Stimulated activated CD4-positive, alpha-beta T cell treated with anti-CD3 and anti-CD28 coated beads, Interleukin-1b, Interleukin-23, amount 100 ng/mL, for 24 hours (primary cell): ENCODE data around the gene SLC13A2.
"Not testable (repeated sequence)": the region's sequence is repeated elsewhere in the genome, so short reads cannot be mapped to it uniquely, and the experiment has no call there.

Experiments
- DNase-seq, 4 experiments: peaks; one replicate each; pipeline ENCODE4 v3.0.0-alpha.2; 2020; ENCODE audit warnings: low read depth in 4 of 4, low spot score in 1 of 4

Gene SLC13A2, protein sequence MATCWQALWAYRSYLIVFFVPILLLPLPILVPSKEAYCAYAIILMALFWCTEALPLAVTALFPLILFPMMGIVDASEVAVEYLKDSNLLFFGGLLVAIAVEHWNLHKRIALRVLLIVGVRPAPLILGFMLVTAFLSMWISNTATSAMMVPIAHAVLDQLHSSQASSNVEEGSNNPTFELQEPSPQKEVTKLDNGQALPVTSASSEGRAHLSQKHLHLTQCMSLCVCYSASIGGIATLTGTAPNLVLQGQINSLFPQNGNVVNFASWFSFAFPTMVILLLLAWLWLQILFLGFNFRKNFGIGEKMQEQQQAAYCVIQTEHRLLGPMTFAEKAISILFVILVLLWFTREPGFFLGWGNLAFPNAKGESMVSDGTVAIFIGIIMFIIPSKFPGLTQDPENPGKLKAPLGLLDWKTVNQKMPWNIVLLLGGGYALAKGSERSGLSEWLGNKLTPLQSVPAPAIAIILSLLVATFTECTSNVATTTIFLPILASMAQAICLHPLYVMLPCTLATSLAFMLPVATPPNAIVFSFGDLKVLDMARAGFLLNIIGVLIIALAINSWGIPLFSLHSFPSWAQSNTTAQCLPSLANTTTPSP

DNA sequence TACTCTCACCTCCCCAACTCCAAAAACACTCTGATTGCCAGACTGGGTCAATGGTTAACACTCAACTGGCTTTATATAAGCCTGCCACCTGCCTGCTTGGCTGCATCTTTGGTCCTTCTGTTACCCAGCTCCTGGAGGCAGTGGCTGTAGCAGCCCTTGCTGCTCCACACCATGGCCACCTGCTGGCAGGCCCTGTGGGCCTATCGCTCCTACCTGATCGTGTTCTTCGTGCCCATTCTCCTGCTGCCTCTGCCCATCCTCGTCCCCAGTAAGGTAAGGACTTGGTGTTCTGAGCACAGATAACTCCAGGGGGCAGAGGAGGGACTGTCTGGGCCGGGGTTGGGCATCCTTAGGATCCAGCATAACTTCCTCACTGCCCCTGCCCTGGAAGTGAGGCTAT, at the start of gene SLC13A2:
Gene SLC13A2, plus strand, starts transcription at position 103 of the 400 bp plus-strand sequence. Its CDS starts 69 bp downstream, at position 172.
- no peak for DNase-seq

DNA sequence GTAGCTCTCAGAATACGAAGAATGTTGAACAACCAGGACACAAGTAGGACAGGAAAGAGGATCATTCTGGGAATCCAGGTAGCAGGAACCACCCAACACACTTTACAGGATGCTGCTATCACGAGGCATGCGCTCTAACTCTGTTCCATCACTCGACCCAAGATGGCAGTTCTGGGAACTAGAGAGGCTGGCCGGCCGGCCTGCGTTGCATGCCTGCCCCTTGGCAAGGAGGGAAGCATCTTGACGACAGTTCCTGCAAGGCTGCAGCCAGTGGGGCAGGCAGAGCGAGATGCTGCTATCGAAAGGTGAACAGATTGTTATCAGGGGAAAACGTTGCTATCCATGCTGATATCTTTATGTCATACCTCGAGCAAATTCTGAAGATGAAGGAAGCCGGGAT, 48.2 kb upstream of the SLC13A2 start:
- no peak for DNase-seq

DNA sequence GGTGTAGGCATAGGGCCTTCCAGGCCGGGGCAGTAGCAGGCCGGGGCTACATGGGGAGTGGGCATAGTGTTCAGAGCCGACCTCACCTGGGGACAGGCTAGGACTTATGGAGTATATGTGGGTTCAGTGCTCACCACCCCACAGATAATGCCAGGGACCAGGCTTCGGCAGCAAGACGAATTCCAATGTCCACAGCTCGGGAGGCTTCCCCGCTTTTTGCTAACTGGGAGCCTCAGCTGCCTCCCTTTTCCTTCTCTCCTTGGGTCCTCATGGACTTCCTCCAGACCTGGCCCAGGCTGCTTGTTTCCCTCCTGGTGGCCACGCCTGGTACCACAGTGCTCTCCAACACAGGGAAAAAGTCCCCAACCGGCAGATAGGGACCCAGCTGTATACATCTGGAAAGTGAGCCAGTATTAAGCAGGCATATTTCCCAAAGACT, 47.3 kb upstream of the SLC13A2 start:
- DNase-seq: no peak

DNA sequence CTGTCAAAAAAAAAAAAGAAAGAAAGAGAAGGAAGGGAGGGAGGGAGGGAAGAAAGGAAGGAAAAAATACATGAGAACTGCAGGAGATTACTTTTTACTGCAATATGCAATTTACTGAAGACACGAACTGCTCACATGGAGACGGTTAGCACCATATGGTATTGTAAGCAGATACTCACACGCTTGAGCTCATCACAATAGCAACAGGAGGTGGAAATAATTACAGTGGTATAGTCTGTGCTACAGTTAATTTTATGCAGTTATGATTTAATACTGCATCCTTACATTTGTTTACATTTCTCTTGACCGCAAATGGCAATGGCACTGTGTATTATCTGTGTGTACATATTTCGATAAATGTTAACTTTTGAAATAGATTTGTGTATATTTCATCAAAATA, 46.1 kb upstream of the SLC13A2 start:
- no peak for DNase-seq

DNA sequence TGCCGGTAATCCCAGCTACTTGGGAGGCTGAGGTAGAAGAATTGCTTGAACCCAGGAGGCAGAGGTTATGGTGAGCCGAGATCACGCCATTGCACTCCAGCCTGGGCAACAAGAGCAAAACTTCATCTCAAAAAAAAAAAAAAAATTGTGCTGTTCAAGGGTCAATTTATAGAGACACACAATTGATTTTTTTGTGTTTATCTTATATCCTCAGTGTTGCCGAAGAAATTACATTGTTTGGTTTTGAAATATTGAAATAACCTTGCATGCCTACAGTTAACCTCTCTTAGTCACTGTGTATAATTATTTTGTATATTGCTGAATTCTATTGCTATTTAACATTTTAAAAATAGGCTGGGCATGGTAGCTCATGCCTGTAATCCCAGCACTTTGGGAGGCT, 45.5 kb upstream of the SLC13A2 start:
- DNase-seq: not testable (repeated sequence)

DNA sequence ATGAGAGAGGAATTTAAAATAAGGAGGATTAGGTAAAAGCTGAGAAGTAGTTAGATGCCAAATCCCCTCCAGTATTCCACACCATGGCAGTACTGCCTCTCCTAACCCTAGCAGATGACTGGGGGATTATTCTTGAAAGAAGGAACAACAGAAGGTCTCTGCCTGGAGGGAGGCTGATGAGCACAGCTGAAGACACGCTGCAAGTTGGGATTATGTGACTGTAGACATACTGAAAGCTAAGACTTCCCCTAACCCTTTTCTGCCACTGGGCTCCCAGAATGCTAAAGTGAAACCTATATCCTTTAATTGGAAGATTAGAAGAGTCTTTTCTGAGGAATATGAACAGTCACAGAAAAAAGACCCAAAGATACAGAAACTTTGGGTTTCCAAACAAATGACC, 39.7 kb upstream of the SLC13A2 start:
- DNase-seq: no peak

DNA sequence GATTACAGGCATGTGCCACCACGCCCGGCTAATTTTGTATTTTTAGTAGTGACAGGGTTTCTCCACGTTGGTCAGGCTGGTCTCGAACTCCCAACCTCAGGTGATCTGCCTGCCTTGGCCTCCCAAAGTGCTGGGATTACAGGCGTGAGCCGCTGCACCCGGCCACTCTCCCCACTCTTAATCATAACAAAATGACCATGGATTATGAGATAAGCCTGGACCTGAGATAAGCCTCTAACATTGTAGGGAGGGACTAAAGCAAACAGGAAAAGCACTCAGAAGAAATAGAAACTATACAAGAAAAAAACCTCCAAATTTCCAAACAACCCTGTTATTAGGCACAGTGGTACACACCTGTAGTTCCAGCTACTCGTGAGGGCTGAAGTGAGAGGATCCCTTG, 39.1 kb upstream of the SLC13A2 start:
- DNase-seq: not testable (repeated sequence)

DNA sequence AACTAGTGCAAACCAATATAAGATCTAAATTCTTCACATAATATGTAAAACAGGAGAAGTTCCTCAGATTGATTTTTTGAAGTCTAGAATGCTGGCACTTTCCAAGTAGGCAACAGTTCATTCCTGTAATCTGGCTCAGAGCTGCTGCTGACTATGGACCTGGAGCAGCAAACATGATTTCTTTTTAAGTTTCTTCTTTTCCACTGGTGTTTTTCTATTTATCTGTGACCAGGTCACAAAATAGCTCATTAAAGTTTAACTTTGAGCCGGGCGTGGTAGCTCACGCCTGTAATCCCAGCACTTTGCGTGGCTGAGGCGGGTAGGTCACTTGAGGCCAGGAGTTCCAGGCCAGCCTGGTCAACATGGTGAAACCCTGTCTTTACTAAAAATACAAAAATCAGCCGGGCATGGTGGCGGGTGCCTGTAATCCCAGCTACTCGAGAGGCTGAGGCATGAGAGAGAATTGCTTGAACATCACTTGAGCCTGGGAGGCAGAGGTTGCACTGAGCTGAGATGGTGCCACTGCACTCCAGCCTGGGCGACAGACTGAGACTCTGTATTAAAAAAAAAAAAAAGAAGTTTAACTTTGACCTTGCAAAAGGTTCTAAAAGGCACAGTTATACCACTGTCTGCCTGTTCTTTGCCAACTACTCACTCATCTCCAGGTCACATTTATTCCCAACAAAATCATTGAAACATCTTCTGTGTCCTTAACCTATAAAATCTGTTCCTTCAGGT, 29.4 kb upstream of the SLC13A2 start:
- DNase-seq: no peak

DNA sequence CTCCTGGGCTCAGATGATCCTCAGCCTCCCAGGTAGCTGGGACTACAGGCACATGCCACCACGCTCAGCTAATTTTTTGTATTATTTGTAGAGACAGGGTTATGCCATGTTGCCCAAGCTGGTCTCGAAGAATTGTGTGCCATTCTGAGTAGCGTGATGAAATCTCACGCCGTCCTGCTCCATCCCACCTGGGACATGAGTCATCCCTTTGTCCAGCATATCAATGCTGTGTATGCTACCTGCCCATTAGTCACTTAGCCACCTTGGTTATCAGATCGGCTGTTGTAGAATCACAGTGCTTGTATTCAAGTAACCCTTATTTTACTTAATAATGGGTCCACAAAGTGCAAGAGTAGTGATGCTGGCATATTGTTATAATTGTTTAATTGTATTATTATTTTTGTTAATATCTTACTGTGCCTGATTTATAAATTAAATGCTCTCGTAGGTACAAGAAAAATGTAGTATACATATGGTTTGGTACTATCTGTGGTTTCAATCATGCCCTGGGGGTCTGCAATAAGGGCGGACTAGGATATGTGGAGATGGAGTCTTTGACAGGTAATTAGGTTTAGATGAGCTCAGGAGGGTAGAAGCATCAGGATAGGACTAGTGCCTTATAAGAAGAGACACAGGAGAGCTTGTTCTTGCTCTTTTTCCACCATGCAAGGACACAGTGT, 26.6 kb upstream of the SLC13A2 start:
- no peak for DNase-seq

DNA sequence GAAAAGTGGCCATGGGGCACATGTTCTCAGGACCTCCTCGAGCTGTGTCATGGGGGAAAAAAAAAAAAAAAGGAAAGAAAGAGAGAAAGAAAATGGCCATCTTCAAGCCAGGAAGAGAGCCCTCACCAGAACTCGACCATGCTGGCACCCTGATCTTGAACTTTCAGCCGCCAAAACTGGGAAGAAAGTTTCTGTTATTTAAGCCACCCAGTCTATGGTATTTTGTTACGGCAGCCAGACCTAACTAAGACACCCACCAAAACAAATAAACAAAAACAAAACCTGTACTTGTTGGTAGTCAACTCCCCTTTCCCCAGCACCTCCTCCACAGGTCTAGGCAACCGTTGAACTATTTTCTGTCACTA, 26.1 kb upstream of the SLC13A2 start:
- no peak for DNase-seq

DNA sequence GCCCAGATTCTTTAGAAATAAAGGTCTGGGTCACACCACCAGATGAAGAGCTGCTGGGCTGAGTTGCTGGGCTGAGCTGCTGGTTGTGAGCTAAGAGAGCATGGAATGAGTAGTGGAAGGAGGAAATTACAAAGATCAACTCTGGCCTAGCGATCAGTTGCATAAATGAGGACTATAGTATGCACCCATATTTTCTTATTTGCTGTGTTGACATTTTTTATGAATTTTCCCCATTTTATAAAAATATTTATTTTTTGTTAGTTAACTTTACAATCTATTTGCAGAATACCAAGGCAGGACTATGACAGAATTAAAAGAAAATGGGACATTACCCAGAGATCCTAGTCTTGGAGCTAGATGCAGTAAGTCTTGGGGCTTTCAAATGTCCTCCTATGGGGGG, 23.6 kb upstream of the SLC13A2 start:
- DNase-seq: no peak

DNA sequence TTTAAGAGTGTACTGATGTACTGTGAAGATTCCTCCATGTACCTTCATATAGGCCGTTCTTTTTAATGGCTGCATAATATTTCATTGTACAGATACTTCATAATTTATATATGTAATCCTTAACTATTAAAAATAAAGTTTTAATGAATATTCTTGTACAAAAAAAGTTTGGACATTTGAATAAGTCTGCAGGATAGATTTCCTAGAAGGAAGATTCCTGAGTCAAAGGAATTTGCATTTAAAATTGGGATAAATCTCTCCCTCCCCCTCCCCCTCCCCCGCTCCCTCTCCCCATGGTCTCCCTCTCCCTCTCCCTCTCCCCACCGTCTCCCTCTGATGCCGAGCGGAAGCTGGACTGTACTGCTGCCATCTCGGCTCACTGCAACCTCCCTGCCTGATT, 15.6 kb upstream of the SLC13A2 start:
- no peak for DNase-seq

DNA sequence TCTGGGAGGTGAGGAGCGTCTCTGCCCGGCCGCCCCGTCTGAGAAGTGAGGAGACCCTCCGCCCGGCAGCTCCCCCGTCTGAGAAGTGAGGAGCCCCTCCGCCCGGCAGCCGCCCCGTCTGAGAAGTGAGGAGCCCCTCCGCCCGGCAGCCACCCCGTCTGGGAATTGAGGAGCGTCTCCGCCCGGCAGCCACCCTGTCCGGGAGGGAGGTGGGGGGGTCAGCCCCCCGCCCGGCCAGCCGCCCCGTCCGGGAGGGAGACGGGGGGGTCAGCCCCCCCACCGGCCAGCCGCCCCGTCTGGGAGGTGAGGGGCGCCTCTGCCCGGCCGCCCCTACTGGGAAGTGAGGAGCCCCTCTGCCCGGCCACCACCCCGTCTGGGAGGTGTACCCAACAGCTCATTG, 14.6 kb upstream of the SLC13A2 start:
- not testable (repeated sequence) for DNase-seq

DNA sequence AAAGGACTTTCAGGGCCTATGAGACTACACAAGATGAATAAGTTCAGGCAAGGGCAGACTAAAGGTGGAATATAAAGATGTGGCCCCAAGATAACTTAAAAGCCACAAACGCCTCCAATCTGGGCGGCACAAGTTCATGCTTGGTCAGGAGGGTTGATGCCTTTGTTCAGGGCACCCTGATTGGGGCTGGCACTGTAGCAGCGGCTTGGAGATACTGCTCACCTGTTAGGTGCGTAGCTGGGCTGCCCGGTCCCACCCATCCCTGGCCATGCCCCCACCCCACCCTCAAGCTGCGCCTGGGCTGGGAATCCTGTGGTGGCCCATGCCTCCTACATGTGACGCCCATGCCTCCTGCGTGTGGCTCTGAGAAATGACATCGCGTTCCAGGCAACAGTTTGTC, 12.5 kb upstream of the SLC13A2 start:
- DNase-seq: no peak

DNA sequence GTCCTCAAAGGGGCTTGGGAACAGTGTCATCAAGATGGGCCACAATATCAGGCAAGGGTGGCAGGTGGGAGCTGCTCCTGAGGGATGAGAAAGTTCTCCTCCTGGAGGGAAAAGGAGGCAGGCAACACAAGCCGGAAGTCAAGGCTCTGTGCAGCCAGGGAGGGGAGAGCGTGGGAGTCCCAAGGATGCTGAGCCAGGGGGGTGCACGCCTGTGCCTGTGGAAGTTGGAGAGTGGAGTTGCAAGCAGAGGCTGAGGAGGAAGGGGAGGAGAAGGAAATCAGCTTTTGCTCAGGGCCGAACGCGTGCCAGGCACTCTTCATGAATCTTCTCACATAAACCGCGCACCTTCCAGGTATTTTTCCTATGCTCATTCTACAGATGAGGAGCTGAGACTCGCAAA, 7.4 kb upstream of the SLC13A2 start:
- no peak for DNase-seq

DNA sequence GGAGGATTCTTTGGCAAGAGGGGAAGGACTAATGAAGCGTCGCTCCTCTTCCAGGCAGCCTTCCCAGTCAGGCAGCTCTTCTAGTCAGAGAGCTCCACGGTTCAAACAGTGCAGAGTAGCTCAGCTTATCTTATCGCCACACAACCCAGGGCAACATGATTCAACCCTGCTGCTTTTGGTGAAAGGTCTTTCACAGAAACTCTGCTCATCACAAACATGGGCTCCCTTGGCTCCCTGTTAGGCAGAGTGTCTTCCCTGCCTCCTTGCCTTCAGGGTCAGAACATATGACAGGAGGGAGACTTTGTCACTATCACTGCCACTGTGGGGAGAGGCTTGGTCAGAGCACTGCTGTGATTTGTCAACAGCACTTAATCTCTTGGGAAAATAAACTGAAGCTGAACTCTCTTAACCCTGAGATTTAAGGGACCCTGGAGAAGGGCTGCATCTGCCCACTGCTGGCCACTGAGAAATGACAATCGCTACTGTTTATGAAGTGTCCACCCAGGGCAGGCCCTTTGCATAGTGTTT, 6.9 kb upstream of the SLC13A2 start:
- no peak for DNase-seq

DNA sequence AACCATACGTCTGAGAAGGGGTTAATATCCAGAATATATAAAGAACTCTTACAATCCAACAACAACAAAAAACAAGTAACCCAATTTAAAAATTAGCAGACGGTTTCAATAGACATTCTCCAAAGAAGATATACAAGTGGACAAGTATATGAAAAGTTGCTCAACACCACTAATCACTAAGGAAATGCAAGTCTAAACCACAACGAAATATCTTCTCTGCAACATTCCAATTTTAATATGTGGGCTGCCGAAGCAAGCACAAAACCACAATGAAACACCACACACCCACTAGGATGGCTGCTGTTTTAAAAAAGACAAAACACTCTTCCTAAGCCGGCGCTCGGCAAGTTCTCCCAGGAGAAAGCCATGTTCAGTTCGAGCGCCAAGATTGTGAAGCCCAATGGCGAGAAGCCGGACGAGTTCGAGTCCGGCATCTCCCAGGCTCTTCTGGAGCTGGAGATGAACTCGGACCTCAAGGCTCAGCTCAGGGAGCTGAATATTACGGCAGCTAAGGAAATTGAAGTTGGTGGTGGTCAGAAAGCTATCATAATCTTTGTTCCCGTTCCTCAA, 5.9 kb upstream of the SLC13A2 start:
- DNase-seq: no peak

DNA sequence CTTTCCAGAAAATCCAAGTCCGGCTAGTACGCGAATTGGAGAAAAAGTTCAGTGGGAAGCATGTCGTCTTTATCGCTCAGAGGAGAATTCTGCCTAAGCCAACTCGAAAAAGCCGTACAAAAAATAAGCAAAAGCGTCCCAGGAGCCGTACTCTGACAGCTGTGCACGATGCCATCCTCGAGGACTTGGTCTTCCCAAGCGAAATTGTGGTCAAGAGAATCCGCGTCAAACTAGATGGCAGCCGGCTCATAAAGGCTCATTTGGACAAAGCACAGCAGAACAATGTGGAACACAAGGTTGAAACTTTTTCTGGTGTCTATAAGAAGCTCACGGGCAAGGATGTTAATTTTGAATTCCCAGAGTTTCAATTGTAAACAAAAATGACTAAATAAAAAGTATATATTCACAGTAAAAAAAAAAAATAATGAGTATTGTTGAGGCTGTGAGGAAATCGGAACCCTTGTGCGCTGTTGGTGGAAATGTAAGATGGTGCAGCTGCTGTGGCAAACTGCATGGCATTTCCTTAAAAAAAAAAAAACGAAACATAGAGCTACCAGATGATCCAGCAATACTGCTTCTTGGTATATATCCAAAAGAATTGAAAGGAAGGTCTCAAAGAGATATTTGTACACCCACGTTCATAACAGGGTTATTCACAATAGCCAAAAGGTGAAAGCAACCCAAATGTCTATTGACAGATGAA, 5.3 kb upstream of the SLC13A2 start:
- not testable (repeated sequence) for DNase-seq

DNA sequence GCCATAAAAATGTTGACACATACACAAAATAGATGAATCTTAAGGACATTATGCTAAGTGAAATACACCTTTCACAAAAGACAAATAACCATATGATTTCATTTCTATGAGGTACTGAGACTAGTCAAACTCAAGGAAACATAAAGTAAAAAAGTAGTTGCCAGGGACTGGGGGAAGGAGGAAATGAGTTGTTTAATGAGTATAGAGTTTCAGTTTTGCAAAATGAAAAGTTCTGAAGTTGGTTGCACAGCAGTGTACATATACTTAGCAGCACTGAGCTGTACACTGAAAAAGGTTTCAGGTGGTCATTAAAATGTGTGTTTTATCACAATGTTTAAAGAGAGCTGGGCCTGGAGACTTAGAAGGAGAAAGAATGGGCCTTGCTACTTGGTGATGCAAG, 4.7 kb upstream of the SLC13A2 start:
- DNase-seq: no peak

DNA sequence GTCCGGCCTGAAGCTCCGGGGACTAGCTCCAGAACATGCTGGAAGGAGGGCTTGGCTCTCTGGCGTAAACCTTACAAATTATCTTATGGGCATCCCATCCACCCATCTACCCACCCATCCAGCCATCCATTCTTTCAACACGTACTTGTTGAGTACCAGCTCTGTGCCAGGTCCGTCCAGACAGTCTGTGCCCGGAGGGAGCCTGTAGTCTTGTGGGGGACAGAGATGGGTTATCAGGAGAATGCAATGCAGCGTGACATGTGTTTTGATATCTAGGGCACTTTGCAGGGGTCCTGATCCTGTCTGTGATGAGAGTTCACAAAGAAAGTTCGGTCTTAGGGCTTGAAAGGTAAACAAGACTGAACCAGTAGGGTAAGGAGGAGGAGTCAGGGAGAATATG, 4.1 kb upstream of the SLC13A2 start:
- no peak for DNase-seq
